ENCODE results near the gene STXBP1.
"Not testable (repeated sequence)": the region's sequence is repeated elsewhere in the genome, so short reads cannot be mapped to it uniquely, and the experiment has no call there.

The STXBP1 gene

DNA sequence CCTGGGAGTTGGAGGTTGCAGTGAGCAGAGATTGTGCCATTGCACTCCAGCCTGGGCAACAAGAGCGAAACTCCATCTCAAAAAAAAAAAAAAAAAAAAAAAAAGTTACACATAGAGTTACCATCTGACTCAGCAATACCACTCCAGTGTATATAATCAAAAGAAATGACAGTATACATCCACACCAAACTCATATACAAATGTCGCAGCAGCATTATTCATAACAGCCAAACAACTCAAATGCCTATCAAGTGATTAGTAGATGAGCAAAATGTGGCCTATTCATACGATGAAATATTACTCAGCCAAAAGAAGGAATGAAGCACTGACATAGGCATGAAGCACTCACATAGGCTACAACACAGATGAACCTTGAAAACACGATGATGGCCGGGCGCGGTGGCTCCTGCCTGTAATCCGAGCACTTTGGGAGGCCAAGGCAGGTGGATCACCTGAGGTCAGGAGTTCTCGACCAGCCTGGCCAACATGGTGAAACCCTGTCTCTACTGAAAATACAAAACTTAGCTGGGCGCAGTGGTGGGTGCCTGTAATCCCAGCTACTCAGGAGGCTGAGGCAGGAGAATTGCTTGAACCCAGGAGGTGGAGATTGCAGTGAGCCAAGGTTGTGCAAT lies 9.4 kb downstream of the STXBP1 start:
- not testable (repeated sequence) for DNase-seq

DNA sequence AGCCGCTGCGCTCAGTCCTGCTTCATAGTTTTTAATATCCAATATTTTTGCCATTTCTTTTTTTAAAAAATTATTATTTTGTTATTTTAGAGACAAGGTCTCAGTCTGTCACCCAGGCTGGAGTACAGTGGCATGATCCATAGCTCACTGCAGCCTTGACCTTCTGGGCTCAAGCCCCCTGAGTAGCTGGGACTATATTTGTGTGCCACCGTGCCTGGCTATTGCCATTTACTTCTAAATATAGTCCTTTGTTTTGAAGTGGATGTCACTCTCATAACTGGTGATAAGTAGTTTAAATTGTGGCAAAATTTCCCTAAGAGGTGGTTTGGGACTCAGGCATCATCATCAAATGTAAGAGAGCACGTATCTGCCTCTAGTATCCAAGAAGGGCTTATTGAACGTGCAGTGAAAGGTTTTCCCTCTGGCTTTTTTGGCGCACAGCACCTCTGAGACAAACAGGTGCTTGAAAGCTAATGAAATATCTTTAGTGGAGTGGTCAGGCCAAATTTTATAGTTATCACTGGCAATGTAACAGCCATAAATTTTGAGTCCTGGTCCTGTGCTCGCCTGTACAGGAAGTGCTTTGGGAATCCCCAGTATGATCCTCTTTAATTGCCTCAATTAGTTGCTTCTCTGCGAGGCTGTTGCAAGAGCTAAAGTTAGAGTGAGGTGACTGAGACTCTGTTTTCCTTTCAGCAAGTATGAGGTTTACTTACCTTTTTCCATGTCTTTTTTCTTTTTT lies 14.8 kb downstream of the STXBP1 start:
- DNase-seq, result no peak

DNA sequence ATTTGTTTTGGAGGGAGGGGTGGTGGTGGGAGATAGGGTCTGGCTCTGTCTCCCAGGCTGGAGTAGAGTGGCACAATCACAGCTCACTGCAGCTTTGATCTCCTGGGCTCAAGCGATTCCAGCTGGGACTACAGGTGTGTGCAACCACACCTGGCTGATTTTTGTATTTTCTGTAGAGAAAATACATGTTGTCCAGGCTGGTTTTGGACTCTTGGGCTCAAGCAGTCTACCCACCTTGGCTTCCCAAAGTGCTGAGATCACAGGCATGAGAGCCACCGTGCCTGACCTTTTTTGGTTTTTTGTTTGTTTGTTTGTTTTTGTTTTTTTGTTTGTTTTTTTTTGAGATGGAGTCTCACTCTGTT lies 15.4 kb downstream of the STXBP1 start:
- DNase-seq, result no peak

- no peak for DNase-seq
These were observed 16.8 kb downstream of the STXBP1 start for GRCh38 chr9:127628758-127629467.

- no peak for DNase-seq
These were observed 17.5 kb downstream of the STXBP1 start for GRCh38 chr9:127629468-127630081.

GRCh38 chr9:127633216-127633862 lies 21.3 kb downstream of the STXBP1 start:
- DNase-seq, result no peak

- no peak for DNase-seq
These were observed 21.9 kb downstream of the STXBP1 start for GRCh38 chr9:127634021-127634420.

DNA sequence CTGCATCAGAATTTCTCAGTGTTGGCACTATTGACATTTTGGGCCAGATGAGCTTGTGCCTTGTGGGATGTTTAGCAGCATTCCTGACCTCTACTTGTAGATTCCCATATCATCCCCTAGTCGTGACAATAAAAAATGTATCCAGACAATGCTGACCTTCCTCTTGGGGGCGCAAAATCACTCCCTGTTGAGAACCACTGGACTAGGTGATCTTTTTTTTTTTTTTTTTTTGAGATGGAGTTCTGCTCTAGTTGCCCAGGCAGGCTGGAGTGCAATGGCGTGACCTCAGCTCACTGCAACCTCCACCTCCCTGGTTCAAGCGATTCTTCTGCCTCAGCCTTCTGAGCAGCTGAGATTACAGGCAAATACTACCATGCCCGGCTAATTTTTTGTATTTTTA lies 22.6 kb downstream of the STXBP1 start:
- no peak for DNase-seq

DNA sequence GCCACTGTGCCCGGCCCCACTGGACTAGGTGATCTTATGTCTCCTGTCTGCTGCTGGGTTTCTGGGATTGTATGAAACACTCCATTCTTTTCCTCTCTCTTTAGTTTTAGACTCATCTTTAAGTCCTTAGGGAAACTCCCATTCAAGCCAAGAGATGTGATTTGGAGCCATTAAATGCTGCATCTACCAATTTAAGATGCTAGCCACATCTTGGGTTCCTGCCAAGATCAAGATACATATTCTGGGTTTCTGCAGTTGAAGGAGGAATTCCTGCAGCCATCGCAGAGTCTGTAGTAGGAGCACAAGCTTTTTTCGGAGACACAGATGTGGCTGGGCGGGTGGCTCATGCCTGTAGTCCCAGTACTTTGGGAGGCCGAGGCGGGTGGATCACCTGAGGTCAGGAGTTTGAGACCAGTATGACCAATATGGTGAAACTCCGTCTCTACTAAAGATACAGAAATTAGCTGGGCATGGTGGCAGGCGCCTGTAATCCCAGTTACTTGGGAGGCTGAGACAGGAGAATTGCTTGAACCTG lies 23.2 kb downstream of the STXBP1 start:
- DNase-seq, result no peak

GRCh38 chr9:127637322-127637847 lies 25.3 kb downstream of the STXBP1 start:
- peak; percentile 35 for DNase-seq

DNA sequence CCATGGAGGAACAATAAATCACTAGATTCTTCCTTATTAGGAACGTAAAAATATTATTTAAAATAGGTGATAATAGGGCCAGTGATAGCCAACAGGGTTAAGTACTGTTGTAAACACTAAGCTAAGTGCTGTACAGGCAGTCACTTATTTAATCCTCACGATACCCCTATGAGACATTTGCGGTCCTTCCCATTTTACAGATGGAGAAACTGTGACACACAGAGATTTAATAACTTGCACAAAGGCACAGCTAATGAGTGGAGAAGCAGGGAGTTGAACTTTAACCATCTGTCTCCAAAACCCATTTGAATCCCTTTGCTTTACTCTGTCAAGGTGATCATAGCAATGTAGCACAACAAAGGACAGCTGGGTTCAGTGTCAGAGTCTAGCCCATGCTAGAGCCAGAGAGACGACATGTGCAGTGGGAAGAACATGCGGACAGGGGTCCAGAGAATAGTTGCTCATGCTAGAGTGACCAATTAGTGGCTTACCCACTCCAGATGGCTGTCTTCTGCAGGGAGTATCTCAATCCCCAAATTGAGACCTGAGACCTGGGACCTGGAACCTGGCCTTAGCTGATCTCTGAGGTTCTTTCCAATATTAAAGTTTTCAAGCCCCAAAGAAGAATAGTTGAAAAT lies 28.9 kb downstream of the STXBP1 start:
- no peak for DNase-seq

DNA sequence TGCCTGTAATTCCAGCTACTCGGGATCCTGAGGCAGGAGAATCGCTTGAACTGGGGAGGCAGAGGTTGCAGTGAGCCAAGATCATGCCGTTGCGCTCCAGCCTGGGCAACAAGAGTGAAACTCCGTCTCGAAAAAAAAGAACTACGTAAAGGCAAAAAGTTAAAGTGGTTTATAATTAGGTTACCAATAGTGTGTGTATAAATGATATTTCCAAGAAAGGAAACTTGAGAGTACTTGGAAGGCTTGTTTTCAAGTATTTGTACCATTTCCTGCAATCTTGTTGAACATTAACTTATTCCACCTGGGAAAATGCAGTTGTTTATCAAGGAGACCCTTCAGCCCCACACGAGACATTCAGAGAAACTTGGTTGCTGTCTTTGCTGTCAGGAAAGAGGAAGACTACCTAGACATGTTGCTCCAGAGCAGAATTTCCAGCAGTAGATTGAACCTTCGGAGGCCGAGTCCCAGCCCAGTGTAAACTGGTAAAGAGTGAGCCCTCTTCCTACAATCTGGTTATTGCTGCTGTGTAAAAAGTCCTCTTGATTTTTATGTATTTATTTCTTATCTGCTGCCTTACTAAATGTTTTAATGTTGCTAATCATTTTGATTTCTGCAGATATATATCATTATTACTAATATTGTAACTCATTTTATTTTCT lies 30.1 kb downstream of the STXBP1 start:
- no peak for DNase-seq

GRCh38 chr9:127644146-127644827 lies 32.2 kb downstream of the STXBP1 start:
- no peak for DNase-seq

DNA sequence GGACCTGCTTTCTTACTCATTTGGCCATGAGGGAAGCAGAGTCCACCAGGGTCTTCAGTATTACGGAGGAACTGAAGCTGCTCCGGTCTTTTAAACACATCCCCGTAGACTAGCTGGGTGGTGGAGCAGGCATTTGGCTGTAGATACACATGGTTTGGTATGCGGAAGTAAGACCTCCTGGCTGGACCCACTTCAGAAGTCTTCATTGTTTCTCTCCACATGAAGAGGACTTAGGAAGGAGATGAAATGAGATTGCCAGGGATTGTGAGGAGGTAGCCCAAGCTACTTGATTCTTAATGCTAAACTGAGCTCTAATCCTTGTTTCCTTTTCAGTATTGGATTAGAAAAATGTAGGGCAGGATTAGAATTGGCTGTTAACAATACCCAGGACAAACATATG lies 32.9 kb downstream of the STXBP1 start:
- no peak for DNase-seq

- DNase-seq, result no peak
These were observed 35.4 kb downstream of the STXBP1 start for GRCh38 chr9:127647451-127647850.

- no peak for DNase-seq
These were observed 38.4 kb downstream of the STXBP1 start for GRCh38 chr9:127650518-127650917.

- DNase-seq, result no peak
These were observed 39.9 kb downstream of the STXBP1 start for GRCh38 chr9:127651697-127652610.

DNA sequence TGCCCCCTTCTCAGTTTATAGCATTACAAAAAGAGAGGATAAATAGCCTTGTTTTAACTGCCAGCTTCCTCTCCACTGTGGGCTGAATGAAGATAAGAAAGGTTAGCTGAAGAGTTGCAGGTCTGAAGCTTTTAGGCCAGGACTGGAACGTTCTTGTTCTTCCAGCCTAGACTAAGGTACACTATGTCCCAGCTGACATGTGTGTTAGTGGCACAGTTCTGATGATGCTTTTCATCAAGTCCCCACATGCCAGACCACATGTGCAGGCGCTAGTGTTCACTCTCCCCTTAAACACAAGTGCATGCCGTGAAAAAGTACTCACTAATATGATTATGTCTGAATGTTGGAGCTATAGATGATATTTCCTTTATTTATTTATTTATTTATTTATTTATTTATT lies 40.7 kb downstream of the STXBP1 start:
- no peak for DNase-seq

DNA sequence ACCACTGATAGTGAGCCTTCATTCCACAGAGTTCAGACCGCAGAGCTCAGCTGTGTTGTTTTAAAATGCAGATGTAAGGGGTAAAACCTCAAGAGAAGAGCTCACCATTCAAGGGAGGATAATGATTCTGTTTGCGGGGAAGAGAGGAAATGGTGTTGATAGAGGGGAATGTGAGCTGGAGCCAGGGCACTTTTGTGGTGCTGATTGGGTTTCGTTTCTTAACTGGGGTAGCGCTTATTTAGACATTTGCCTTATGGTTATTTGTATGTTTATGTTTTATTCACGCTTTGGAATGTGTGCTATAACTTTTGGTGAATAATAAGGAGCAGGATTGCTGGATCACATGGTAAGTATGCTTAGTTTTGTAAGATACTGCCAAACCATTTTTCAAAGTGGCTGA lies 42.5 kb downstream of the STXBP1 start:
- DNase-seq, result no peak

GRCh38 chr9:127658428-127658827 lies 46.4 kb downstream of the STXBP1 start:
- DNase-seq, result no peak

All from NCI-H345 (cell line).